ENCODE data around the gene KTN1.

KTN1 gene

DNA sequence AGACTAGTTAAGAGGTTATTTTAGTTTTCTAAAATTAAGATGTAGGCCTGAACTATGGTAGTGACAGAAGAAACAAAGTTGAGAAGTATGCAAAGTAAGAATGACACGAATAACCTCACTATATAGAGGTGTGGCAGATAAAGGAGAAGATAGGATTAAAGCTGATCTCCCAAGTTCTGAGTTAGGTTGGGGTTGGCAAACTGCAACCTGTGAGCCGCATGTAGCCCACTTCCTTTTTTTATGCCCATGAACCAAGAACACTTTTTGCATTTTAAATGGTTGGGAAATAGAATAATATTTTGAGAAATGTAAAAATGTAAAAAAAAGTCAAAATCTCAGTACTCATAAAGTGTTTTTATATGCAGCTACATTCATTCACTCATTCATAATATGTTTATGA, 34.3 kb downstream of the KTN1 start:
- no peak for DNase-seq

- DNase-seq: no peak
Observed at GRCh38 chr14:55620277-55620676, 40.3 kb downstream of the KTN1 start.

- DNase-seq: no peak
Observed at GRCh38 chr14:55620981-55621380, 41.0 kb downstream of the KTN1 start.

- DNase-seq: no peak
Observed at GRCh38 chr14:55621391-55621790, 41.4 kb downstream of the KTN1 start.

DNA sequence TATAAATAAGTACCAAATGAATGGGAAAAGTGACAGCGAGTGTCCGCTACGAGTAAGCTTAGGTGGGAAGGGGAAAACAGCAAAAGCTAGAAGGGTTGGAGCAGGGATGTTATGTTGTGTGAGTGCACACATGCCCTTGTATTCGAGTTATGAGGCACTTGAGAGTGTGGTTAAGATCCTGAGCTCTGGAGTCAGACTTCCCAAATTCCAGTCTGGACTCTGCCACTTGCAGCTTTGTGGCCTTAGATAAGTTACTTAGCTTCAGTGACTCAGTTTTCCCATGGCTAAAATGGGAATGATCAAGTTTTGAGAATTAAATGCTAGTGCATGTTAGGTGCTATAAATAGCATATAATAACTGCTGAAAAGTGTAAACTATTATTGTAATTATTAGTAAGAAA, 44.9 kb downstream of the KTN1 start:
- DNase-seq: no peak

DNA sequence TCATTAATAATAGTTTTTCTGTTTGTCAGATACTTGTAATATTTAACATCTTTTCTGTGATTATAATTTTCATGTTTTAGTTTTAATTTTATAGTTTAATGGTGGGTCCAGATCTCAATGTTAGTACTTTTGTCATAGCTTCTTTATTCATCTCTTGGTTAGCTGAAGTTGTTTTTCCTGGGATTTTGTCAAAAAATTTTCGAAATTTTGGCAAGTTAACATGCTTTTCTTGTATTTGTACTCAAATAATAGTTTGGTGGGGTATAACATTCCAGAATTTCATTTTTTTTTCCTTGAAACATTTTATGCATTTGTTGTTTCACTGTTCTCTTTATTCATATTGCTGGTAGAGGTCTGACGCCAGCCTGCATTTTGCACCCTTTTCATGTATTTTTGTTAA, 45.5 kb downstream of the KTN1 start:
- DNase-seq: no peak

DNA sequence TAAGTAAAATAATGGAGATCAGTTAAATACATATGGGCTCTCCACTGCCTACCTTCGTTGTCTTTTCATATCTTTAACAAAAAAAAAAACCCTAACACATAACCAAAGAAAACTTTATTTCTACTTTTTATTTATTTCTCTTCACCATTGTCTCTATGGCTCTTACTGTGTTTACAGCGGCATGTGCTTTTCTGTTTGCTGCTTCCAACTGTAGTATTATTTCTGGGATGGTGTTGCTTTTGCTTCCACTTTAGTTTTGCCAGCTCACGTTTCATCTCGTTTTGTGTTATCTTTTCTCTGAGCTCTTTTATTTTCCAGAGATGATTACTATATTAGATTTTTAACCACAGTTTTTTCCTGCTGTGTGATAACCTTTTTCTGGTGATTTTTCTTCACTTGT, 46.1 kb downstream of the KTN1 start:
- DNase-seq: no peak

DNA sequence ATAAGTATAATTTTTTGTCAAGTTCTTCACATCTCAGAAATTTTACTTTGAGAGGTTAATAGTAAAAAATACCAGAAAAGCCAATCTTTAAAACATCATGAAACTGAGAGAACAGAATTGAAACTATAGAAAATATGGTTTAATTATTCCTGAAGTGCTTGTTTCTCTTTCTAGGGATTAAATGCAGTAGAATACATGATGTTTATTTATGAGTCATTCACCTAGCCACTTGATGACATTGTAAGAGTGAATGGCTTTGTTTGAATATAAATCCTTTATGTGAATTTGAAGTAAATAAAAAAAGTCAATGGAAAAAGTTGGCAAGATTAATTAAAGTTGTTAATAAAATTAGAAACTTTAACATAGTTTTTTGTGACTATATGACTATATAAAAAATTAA, 48.4 kb downstream of the KTN1 start:
- DNase-seq: no peak

- DNase-seq: no peak
Observed at GRCh38 chr14:55638665-55639064, 58.7 kb downstream of the KTN1 start.

DNA sequence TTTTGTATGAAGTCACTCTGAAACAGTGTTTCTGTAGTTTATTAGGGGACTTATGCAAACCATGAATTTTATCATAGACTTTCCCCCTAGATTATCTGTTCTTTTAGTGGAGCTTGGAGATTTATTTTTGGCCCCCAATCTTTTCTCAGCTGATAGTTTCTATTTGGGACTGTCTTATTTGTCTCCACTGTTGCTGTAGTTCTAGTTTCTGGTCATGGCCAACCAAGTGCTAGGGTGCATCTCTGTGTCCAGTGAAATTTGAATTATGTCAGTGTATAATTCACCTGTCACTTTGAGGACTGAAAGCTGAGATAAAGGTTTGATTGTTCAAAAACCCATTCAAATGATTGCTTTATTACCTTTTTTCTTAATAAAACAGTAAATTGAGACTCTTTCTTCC, 61.3 kb downstream of the KTN1 start:
- no peak for DNase-seq

DNA sequence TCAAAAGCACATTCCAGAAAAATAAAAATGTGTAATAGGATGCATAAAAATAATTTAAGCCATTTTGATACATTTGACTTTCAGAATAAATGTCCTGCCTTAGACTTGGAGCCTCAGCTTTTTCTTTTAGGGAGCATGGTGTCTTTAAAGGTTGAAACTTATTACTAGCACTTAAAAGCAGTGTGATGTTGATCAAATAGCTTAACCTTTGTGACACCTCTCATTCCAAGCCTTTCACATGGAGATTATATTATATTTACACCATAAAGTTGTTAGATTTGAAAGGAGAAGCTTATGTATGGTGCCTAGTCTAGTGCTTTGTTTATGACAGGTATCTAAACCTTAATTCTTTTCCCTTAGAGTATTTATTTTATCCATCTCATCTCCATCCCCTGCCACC, 61.9 kb downstream of the KTN1 start:
- no peak for DNase-seq

- DNase-seq: no peak
Observed at GRCh38 chr14:55645145-55645544, 65.1 kb downstream of the KTN1 start.

DNA sequence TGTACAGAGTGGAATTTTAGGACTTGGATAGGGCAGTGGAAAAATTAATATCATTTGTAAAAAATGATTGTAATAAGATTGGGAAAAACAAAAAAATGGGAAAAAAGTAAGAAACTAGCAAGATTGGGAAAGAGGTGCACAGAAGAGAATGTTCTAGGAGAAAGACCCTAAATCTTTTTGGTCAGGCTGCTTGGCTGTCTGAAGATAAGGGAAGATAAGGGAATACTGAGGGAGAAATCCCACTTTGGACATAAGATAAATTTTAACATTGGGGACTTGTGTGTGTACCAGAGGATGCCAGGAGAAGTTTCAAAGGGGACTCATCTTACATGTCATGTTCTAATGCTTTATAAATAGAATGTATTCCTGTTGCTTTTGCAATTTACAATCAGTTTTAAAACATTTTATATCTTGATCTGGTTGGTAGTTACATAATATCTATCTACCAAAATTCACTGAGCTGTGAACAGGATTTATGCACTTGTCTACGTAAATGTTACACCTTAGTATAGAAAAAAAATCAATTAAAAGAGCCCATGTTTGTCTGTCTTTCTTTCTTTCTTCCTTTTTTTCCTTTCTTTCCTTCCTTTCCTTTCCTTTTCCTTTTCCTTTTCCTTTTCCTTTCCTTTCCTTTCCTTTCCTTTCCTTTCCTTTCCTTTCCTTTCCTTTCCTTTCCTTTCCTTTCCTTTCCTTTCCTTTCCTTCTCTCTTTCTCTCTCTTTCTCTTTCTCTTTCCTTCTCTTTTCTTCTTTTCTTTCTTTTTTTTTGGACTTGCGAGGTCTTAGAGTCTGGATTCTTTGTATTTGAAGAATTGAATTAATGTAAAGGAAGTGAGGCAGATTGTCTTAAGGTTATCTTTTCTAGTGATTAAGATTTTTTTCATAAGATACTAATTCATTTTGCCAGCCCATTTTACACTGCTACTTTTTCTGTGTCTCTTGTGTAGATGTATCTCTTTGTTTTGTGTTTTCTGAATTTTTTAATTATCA, 66.1 kb downstream of the KTN1 start:
- no peak for DNase-seq

DNA sequence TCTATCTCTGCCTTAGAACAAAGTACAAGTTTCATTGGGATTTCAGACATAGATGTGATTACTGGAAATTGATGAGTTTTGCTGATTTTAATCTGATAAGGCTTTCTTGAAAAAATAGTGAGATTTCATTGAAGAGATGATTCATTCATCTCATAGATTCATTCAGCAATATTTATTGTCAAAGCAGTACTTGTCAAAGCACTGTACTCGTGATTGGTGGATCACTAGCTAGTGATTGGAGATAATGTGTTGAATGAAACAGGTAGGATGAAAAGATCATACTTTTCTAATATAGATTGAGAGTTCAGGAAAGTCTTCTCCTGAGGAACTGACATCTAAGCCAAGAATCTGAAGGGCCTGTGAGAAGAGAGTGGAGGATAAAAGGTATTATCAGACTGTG, 71.0 kb downstream of the KTN1 start:
- DNase-seq: no peak

DNA sequence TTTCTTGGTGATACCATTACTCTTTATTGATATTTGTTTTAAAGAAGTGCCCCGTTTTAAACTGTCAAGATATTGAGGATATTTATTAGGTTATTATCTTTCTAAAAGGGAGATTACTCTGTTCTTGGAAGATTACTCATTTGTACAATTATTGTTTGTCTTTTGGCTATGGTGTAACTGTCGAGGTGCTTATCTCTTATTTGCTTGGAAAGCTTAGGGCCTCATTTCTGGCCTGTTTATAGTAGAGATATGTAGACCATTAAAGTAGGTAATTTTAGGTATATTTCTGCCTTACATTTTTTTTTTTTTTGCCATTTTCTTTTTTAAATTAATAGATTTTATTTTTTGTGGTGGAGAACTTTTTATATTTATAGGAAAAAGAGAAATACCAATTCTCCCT, 74.2 kb downstream of the KTN1 start:
- DNase-seq: no peak

DNA sequence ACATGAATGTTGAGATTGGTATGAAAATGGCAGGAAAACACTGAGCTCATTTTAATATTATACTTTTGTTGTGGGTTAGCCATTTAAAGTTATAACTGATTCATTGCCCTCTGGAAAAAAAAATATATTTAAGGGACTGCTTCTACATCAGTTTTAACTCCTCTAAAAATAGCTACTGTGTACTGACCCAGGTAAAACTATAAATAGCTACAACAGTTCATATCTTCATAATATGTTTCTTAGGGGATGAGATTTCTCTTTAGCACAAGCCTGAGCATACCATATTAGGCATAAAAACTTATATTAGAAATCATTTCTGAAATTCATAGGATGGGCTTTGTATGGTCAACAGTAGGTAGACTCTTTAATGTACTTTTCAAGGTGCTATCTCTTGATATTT, 81.0 kb downstream of the KTN1 start:
- DNase-seq: no peak

DNA sequence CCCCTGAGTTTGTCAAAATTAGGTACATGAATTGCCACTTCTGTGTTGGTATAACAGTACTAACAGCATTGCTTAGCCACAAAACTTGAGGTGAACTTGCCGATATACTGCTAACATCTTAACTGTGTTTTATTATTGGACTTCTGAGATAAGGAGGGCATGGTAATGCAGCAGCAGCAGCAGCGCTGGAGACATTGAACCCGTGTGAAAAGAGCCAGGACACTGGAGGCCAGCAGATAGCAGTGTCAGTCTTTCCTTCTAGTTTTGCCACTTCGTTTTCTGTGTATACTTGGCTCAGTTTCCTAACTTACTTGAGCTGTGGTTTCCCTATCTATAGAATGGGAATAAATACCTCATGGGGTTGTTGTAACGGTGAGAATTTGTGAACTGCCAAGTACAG, 82.7 kb downstream of the KTN1 start:
- DNase-seq: no peak

DNA sequence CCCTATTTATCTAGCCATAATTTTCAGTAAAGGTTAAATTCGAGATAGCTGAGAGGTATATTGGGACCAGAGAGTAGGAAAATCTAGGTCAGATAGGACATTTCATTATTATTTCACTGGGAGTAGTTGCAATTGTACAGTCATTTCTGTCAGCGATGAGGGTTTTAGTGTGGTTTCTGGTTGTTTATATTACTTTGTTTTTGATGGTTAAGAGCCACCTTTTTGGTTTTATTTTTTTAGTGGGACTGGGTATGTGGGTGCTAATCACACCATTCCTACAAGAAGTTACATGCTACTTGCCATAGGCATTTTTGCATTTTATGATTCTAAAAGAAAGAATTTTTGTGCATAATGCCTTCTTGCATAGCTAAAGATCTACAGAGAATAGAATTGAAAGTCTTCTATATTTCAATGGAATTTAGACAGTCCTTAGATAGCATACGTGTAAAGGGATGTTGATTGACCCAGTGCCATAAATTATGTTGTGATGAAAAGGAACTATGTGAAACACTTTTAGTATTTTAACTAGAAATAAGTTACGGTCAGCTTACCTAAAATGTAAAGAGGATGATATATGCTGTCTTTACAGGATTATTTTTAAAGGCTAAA, 85.2 kb downstream of the KTN1 start:
- peak; percentile 48 for DNase-seq

DNA sequence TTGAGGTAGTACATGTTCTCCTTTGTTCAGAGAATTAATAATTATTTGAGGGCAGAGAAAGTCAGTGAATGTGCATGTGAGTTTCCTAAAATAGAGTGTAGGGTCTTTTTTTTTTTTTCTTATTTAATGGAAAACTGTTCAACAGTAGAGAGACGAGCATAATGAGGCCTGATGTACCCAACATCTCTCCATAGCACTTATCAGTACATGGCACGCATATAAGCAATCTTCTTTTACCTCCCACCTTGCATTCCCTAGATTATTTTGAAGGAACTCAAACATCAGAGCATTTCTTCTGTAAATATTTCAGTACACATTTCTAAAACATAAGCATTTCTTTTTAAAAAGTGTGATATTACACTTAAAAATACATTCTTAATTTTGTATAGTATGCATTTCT, 87.8 kb downstream of the KTN1 start:
- DNase-seq: no peak

- no peak for DNase-seq
Observed at GRCh38 chr14:55671641-55672040, 91.6 kb downstream of the KTN1 start.

GRCh38 chr14:55673048-55673447, 93.0 kb downstream of the KTN1 start:
- no peak for DNase-seq

DNA sequence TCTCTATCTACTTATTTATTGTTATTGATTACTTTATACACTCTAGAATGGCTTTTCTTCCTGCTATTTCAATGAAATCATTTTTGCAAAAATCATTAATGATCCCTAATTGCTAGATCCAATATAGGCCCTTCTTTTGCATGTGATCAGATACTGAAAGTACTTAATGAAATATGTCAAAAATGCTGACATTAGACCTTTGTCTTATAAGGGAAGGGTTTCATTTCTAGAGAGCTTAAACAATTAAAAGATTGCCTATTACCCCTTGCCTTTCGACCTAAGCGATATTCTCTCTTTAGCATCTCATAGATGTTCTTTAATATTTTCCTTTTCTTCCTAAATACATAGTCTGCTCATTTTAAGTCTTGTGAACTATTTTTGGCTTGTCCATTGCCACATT, 101.1 kb downstream of the KTN1 start:
- DNase-seq: no peak

DNA sequence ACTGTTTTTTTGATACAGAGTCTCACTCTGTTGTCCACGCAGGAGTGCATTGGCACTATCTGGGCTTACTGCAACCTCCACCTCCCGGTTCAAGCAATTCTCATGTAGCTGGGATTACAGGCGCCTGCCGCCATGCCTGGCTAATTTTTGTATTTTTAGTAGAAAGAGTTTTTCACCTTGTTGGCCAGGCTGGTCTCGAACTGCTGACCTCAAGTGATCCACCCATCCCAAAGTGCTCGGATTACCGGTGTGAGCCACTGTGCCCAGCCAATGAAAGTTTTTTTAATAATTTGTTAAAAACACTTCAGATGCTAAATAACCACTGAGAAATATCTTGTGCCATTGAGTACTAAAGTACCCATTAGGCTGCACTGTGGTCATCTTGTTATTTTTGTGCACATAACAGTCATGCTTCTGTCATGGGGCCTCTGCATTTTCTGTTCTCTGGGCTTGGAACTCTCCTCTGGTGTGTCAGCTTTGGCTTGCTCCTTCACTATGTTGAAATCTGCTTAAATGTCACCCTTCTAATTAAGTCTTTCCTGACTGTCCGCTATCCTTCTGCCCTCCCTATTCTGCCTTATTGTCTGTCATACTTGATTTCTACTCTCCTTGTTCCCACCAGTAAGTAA, 105.1 kb downstream of the KTN1 start:
- DNase-seq: no peak

GRCh38 chr14:55686713-55687112, 106.7 kb downstream of the KTN1 start:
- no peak for DNase-seq

All from fibroblast of skin of abdomen (primary cell).